Dermis blood vessel endothelial cell (primary cell): ENCODE data around the gene KYAT1. TPM values are rescaled to one million over a fixed set of nuclear protein-coding genes. Genes with fewer than 3 reads are reported as not detected.

Experiments
- DNase-seq: peaks from one replicate; pipeline ENCODE4 v3.0.0; 2010
- total RNA-seq: library from RNA; depleted of rRNA; stranded (reverse); fragments of >200 nt; gene quantifications from 2 replicates; pipeline ENCODE4 v1.2.3, GENCODE V29; 2014

The KYAT1 gene
- total RNA-seq, 1 donor from 2014 or later, result 5.3 TPM

GRCh38 chr9:128835246-128836210, 46.2 kb downstream of the KYAT1 start:
- no peak for DNase-seq

- DNase-seq, result no peak
Measured at GRCh38 chr9:128833696-128834095, 48.1 kb downstream of the KYAT1 start.

DNA sequence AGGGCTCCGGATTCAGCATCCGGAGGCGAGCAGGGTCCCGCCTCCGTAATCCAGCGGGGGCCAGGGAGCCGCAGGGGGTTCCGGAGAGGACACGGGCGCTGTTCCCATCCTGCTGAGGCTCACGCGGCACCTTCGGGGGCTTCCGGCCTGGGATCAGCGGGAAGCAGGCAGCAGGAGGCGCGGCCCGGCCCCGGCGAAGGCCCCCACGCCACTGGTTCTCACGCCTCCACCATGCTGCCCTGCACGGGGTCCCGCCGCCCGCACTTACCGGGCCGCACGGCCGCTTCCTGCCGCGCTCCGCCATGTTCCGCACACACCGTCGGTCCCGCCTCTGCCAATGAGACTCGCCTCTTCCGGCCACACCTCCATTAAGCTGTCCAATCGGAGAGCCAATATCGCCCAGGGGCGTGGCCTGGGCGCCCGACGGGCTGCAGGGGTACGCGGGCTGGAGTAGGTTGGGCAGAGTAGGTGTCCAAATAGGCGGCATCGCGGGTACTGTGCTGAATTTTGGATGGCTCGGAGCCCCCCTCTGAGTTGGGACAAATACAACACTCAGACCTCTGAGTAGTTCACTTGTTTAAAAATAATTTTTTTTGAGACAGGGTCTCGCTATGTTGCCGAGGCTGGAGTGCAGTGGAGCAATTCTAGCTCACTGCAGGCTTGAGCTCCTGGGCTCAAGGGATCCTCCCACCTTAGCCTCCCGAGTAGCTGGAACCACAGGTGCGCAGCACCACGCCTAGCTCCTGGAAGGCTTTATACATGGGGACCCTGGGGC, 52.1 kb downstream of the KYAT1 start, which contains the start of gene SPOUT1:
Gene SPOUT1, minus strand, starts transcription at position 318 of the 775 bp plus-strand sequence. Its CDS starts 14 bp downstream, at position 304.
- DNase-seq, result peak; percentile 93

- no peak for DNase-seq
Measured at GRCh38 chr9:128828719-128829452, 52.9 kb downstream of the KYAT1 start.

DNA sequence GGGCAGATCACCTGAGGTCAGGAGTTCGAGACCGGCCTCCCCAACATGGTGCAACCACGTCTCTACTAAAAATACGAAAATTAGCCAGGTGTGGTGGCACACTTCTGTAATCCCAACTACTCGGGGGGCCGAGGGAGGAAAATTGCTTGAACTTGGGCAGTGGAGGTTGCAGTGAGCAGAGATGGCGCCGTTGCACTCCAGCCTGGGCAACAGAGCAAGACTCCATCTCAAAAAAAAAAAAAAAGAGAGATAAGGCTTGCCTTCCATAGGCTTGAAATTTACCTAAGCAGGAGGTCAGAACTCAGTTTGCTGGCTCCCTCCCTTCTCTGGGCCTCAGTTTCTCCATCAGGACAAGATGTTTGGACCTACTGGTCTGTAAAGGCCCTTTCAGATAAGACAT, 53.5 kb downstream of the KYAT1 start:
- no peak for DNase-seq

DNA sequence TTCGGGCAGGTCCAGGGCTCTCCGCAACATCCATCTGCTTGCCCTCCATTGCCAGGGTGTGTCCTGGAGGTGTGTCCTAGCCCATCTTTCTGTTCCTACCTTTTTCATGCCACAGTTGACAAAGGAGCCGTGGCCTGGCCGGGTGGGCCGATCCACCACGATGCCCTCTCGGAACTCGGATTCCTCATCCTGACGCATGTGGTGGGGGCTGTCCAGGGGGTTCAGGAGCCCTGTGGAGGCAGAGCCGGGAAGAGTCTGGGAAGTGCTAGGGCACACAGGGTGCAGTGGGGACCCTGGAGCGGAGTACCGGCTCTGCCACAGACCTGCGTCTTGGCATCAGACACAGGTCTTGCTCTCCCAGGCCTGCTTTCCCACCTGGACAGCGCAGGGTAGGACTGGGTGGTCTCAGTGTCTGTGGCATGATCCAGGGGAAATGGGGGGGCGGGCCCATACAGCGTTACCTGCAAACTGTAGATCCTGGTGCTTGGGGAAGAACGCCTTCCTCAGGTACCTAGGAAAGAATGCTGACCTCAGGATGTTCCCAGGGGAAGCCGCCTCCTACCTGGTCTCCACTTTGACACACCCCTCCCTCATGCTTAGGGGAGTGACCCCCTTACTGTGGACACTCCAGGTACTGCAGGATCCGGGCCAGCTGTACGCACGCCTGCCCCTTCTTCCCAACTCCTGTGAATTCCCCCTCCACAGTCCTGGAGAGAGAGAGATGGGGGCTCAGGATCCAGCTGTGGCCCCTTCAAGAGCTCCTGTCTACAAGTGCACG, 55.6 kb downstream of the KYAT1 start:
- no peak for DNase-seq

DNA sequence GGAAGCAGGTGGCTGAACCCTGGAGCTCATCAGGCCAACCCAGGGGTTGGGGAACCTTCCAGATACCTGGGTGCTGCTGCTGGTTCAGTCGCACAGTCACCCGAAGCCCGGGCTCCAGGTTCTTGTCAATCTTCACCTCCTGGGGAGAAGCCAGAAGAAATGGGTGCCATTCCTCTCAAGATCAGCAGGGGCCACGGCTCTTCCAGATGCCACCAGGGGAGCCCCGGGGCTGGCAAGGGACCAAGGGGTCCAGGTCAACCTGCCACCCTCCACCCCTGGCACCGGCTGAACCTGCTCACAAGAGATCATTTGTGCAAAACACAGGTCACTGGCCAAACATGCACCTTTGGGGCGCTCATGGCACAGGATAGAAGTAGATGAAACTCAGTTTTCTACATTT, 56.8 kb downstream of the KYAT1 start:
- no peak for DNase-seq

- no peak for DNase-seq
Measured at GRCh38 chr9:128823903-128824406, 57.8 kb downstream of the KYAT1 start.

GRCh38 chr9:128823362-128823902, 58.3 kb downstream of the KYAT1 start:
- DNase-seq, result no peak

DNA sequence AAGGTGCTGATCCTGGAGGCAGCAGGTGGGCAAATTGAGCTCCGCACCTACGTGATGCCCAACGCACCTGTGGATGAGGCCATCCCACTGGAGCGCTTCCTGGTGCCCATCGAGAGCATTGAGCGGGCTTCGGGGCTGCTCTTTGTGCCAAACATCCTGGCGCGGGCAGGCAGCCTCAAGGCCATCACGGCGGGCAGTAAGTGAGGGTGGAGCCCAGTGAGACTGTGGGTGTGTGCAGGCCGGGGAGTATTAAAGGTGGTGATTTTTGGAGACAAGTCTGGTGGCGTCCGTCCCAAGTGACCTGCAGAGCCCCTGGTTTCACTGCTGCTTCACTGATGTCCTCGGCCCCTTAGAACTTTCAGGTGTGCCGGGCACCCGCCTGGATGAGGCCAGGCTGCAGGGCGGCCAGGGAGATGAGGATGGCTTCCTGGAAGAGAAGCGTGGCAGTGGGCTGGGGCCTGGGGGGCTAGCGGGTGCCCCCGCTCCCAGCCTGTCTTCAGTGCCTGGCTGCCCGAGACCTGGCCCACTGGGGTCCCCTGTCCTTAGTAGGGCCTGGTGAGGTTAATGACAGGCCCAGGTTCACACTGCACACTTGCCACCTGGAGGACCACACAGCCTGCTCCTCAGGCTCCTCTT, 59.2 kb downstream of the KYAT1 start:
- no peak for DNase-seq

DNA sequence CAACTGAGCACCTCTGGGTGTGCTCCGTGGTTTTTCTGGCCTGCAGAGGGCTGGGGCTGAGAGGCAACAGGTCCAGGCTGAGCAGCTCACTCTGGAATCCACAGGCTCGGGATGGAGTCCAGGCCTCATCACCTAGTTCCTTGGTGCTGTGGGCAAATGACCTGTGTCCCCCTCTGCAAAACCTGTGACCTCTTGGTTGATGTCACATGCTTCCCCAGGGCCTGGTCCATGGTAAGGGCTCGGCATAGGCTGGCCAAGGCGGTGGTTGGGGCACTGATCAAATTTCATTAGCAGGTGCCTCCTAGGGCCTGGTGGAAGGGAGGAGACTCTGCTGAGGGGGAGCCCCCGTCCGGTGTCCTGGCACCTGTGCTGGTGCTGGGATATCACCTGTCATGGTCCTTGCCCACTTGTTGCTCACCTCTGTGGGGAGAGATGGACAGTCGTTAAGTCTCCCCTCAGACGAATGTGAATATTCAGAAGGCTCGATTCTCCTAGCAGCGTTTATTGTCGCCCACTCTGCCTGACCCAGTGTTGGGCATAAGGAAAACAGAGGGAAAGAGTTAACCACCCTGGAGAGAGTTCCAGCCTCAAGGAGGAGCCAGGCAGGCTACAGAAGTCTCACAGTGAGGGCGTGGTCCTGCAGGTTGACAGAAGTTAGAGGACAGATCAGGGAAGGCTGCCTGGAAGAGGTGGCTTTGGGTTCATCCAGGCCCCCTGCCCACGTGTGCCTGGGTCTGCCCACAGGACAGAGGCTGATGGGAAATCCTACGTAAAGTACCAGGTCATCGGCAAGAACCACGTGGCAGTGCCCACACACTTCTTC, 60.0 kb downstream of the KYAT1 start:
- DNase-seq, result no peak

GRCh38 chr9:128820665-128821583, 60.8 kb downstream of the KYAT1 start:
- no peak for DNase-seq

- peak; percentile 20 for DNase-seq
Measured at GRCh38 chr9:128819716-128820664, 61.8 kb downstream of the KYAT1 start.

DNA sequence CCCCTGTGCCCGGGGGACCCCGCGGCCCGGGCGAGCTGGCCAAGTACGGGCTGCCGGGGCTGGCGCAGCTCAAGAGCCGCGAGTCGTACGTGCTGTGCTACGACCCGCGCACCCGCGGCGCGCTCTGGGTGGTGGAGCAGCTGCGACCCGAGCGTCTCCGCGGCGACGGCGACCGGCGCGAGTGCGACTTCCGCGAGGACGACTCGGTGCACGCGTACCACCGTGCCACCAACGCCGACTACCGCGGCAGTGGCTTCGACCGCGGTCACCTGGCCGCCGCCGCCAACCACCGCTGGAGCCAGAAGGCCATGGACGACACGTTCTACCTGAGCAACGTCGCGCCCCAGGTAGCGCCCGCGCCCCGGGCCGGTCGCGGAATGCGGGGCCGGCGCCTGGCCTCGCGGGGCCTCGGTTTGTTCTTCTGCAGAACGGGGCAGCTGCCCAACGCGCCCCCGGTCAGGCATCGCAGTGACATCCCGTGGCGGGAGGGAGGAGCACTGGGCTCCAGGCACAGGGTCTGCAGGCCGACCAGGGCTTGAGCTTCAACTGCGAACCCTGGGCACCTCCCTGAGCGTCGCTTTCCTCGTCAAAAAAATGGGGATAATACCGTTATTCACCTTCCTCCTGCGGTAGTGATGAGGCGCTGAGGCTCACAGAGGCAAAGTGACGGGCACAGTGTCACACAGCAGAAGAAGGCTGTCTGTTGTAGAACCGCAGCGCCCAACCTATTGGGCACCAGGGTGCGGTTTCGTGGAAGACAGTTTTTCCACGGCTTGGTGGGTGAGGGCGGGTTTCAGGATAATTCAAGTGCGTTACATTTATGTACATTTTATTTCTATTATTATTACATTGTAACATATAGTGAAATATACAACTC, 62.7 kb downstream of the KYAT1 start:
- peak; percentile 35 for DNase-seq

DNA sequence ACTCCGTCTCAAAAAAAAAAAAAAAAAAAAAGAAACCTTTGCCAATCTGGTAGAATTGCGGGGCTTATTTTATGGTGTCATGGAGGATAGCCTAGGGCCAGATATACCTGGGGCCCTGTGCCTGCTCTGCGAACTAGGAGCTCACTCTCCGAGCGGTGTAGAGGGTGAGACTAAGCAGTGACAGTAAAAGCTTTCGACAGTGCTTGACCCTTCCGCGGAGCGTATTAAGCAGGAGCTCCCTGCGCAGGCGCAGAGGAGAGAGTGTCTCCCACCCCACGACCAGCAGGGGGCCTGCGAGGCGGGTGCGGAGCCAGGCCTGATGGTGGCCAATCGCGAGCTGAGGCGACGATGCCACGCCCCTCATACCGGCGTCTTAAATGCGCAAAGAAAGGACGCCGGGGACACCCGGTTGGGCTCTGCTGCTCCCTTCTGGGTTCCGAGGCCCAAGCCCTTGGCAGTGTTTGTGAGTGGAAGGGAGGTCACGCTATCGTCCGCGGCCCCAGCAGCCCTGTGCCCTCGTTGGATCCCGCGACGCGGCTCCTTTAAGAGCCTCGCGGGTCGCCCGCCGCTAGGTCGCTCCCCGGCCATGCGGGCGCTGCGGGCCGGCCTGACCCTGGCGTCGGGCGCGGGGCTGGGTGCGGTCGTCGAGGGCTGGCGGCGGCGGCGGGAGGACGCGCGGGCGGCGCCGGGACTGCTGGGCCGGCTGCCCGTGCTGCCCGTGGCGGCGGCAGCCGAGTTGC, 63.5 kb downstream of the KYAT1 start, which contains the start of gene ENDOG:
Gene ENDOG, plus strand, starts transcription at position 402 of the 740 bp plus-strand sequence. Its CDS starts 185 bp downstream, at position 587.
- DNase-seq, result peak; percentile 98

GRCh38 chr9:128810873-128811272, 70.9 kb downstream of the KYAT1 start:
- DNase-seq, result no peak
